Suprapubic skin (tissue), 4 donors: ENCODE results near the gene BRINP2. TPM values are rescaled to one million over a fixed set of nuclear protein-coding genes. Genes with fewer than 3 reads are reported as not detected.

Experiments used
- DNase-seq, 2 donors: peaks; one replicate each; pipeline ENCODE4 v3.0.0-alpha.2; 2019; ENCODE audit warnings: low spot score in 2 of 2
- H3K27ac ChIP-seq: fragments of 200-600 bp; sonication (generic); one replicate; pipeline ENCODE4 v1.5.1; 2019
- H3K27me3 ChIP-seq: fragments of 200-600 bp; sonication (generic); one replicate; pipeline ENCODE4 v1.5.1; 2019
- H3K36me3 ChIP-seq: fragments of 200-600 bp; sonication (generic); one replicate; pipeline ENCODE4 v1.5.1; 2019
- H3K4me1 ChIP-seq: fragments of 200-600 bp; sonication (generic); one replicate; pipeline ENCODE4 v1.5.1; 2019
- H3K4me3 ChIP-seq: fragments of 200-600 bp; sonication (generic); one replicate; pipeline ENCODE4 v1.5.1; 2019; ENCODE audit warnings: mild to moderate bottlenecking
- H3K9me3 ChIP-seq: fragments of 200-600 bp; sonication (generic); one replicate; pipeline ENCODE4 v1.5.1; 2019
- EP300 ChIP-seq: sonication (generic); formaldehyde crosslinking; IDR thresholded peaks from one replicate; pipeline ENCODE4 v1.6.1; 2017; ENCODE audit warnings: antibody characterized with exemption
- POLR2A ChIP-seq, 2 donors: fragments of 450-650 bp; IDR thresholded peaks; one replicate each; pipeline ENCODE4 v1.6.1; 2017; ENCODE audit warnings: antibody characterized with exemption in 2 of 2, mild to moderate bottlenecking in 2 of 2, moderate library complexity in 2 of 2
- POLR2AphosphoS5 ChIP-seq, 3 donors: sonication (generic); formaldehyde crosslinking; IDR thresholded peaks; one replicate each; pipeline ENCODE4 v1.6.1; 2017; ENCODE audit warnings: antibody characterized with exemption in 3 of 3
- WGBS: methylation state at CpG from one replicate; pipeline ENCODE4 v1.1.5; 2018; 5-methylcytosine and 5-hydroxymethylcytosine counted together
- total RNA-seq, 4 donors: library from RNA; depleted of rRNA; stranded (reverse); fragments of >200 nt; gene quantifications; one replicate each; pipeline ENCODE4 v1.1.0, GENCODE V29; 2016
- TF ChIP-seq, protein P1 (sequence below), 2 donors: fragments of 200-600 bp in 1 of 2; fragments of 450-650 bp in 1 of 2; sonication (generic) in 1 of 2; IDR thresholded peaks; one replicate each; pipeline ENCODE4 v1.5.1; 2016 to 2019; ENCODE audit warnings: antibody characterized with exemption in 2 of 2, mild to moderate bottlenecking in 1 of 2, moderate library complexity in 1 of 2

Gene BRINP2
- total RNA-seq, 4 donors from 2014 or later: 0.30 to 0.39 TPM; not detected in 2

DNA sequence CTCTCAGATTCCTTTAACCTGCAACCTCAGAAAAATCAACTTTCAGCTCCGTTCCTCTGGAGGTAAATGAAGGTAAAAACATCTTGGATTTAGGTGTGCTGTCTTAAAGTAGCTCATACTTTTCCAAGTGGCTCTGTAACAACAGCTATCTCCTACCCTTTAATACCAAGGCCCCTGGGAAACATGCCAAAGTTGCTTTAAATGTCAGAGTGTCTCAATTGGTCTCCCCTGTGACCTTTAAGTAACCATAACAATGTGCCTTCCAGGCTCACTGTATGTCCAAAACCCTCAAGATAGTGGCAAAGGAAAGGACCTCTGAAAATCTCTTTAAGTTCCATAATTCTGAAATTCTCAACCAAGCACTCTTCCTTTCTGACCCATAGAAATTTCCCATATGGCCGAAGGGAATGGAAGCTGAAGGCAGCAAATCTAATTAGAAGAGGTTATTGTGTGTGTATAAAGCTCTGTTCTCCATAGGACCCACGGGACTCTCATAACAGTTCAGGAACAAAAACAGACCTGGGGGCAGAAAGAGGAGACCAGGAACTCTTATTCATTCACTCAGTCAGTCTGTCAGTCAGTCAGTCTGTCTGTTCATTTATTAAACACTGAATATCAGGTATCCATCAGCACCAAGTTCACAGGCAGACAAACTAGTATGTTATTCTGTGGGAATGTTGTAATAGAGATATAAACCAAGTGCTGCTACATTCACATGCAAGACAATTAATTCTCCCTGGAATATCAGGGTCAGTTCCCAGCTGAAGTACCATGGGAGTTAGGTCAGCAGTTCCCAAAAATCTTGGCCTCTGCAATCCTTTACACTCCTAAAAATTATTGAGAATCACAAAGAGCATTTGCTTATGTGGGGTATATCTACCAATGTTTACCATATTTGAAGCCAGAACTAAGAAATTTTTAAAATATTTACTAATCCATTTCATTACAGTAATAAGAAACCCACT lies 25.4 kb upstream of the BRINP2 start:
- Histone ChIP-seq H3K27me3 (no peaks in the 10 kb centered on the region), H3K36me3 (no peaks in the 10 kb centered on the region), H3K27ac (no peak overlapping the region), H3K9me3 (no peaks in the 10 kb centered on the region), H3K4me3 (no peak overlapping the region), H3K4me1 (peaks cover 9% of the 10 kb centered on the region)
- TF ChIP-seq, protein P1, sequence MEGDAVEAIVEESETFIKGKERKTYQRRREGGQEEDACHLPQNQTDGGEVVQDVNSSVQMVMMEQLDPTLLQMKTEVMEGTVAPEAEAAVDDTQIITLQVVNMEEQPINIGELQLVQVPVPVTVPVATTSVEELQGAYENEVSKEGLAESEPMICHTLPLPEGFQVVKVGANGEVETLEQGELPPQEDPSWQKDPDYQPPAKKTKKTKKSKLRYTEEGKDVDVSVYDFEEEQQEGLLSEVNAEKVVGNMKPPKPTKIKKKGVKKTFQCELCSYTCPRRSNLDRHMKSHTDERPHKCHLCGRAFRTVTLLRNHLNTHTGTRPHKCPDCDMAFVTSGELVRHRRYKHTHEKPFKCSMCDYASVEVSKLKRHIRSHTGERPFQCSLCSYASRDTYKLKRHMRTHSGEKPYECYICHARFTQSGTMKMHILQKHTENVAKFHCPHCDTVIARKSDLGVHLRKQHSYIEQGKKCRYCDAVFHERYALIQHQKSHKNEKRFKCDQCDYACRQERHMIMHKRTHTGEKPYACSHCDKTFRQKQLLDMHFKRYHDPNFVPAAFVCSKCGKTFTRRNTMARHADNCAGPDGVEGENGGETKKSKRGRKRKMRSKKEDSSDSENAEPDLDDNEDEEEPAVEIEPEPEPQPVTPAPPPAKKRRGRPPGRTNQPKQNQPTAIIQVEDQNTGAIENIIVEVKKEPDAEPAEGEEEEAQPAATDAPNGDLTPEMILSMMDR (IDR thresholded peaks at IDR 0.05): no peak
- TF ChIP-seq POLR2A (IDR thresholded peaks at IDR 0.05) (no peak), POLR2AphosphoS5 (IDR thresholded peaks at IDR 0.05) (no peak), EP300 (no peak)
- WGBS: 76% methylated on average over 3 of the region's 3 CpGs
- DNase-seq: no peak

DNA sequence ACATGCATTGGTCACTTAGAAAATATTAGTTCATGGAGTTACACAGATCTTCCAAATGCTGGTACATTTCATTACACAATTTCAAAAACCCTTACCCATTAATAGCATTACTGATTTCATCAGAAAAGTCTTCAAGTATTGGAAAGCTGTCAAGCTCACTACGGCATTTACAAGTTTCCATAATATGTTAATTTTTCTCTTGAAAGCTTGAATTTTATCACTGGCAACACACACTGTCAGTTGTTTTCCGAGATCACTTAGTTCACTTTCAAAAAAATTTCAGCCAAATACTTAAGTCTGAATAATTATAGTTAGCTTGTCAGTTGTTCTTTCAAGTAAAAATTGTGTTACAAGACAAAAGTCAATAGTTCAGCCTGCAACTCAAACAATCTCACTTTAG lies 24.3 kb upstream of the BRINP2 start:
- DNase-seq: no peak
- H3K27ac ChIP-seq: no peak overlapping the region
- H3K4me3 ChIP-seq: no peak overlapping the region
- no peaks in the 10 kb centered on the region for H3K27me3 ChIP-seq
- TF ChIP-seq, protein P1 (IDR thresholded peaks at IDR 0.05): no peak
- TF ChIP-seq POLR2AphosphoS5 (IDR thresholded peaks at IDR 0.05): no peak
- TF ChIP-seq POLR2A (IDR thresholded peaks at IDR 0.05): no peak
- no peak for TF ChIP-seq EP300
- peaks cover 9% of the 10 kb centered on the region for H3K4me1 ChIP-seq
- no peaks in the 10 kb centered on the region for H3K36me3 ChIP-seq
- H3K9me3 ChIP-seq: no peaks in the 10 kb centered on the region
- WGBS: 39% methylated on average over 2 of the region's 2 CpGs

DNA sequence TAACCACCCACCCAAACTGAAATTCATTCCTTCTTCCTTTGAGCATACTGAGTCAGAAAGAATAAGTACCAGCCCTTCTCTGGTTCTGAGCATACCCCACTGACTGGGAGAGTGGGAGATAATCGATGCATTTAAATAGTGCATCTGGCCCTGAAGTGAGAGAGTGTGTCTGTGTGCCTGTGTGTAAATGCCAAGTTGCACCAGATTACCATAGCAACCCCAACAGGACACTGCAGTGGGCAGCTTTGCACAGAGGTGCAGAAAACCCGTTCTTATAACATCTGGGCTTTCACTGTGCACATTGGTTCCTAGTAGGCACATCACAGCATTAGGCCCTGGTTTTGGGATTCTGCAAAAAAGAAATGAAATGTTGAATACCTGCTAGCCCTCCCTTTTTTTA lies 8.5 kb upstream of the BRINP2 start:
- Histone ChIP-seq H3K27me3 (peaks cover 54% of the 10 kb centered on the region), H3K27ac (no peak overlapping the region), H3K4me3 (no peak overlapping the region), H3K4me1 (peaks cover 7% of the 10 kb centered on the region), H3K36me3 (no peaks in the 10 kb centered on the region), H3K9me3 (no peaks in the 10 kb centered on the region)
- DNase-seq: no peak
- TF ChIP-seq, protein P1 (IDR thresholded peaks at IDR 0.05): no peak
- TF ChIP-seq POLR2A (IDR thresholded peaks at IDR 0.05): no peak
- no peak for TF ChIP-seq POLR2AphosphoS5 (IDR thresholded peaks at IDR 0.05)
- TF ChIP-seq EP300: no peak
- WGBS: 62% methylated on average over 2 of the region's 2 CpGs

DNA sequence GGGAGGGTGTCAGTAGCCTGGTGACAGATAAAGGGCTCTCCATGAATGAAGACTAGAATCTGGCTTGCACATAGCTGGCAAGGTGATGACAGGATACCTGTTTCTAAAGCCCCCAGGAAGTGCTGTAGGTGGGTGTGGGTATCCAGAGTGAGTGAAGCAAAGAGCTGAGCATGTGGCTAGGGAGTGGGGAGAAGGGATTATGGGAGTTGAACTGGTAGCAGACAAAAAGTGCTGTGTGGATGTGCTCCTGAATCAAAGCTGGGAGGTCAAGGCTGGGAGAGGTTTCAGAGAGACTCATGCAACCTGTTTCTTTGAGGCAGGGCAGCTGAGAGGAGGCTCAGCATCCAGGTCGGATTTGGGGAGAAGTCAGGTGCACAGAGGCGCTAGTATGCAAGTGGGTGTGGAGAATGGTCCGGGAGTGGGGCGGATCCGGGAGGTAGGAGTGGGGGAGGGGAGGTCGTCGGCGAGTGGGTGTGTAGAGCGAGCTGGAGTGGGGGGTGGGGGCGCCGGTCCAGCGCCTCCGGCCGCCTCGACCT lies 6.8 kb upstream of the BRINP2 start:
- DNase-seq: no peak
- 4% methylated on average over 15 of the region's 15 CpGs for WGBS

More for the DNA sequence above, 6.8 kb upstream of the BRINP2 start:
- no peaks in the 10 kb centered on the region for H3K9me3 ChIP-seq
- H3K27ac ChIP-seq: no peak overlapping the region
- H3K27me3 ChIP-seq: peaks cover 68% of the 10 kb centered on the region
- H3K36me3 ChIP-seq: no peaks in the 10 kb centered on the region
- TF ChIP-seq POLR2AphosphoS5 (IDR thresholded peaks at IDR 0.05): no peak
- TF ChIP-seq, protein P1 (IDR thresholded peaks at IDR 0.05): no peak
- peak overlapping the region; percentile 31 for H3K4me3 ChIP-seq
- H3K4me1 ChIP-seq: peaks cover 7% of the 10 kb centered on the region
